Measurements from ENCODE around the gene LMNTD2.

The LMNTD2 gene

DNA sequence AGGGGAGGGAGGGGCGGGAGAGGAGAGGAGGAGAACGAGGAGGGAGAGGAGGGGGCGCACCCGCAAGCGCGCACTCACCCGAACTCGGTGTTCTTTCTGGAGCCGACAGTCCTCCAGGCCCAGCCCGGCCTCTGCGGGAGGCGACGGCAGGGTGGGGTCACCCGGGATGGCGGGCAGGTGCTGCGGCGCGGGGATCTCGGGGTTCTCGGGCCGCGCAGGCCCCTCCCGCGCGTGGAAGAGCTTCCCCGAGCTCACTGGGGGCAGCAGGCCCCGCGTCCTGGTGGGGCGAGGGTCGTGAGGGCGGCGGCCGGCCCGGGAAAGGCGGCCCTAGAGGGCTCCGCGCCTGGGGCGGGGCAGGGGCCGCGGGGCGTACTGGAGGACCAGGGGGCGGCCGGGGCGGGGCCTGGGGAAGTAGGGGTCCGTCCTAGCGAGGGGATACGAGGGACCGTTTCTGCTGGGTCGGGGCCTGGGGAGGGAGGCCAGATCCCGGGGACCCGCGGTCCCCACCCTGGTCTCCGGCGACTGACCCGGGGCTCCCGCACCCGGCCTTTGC, 5.2 kb downstream of the LMNTD2 start:
- FAIRE-seq: no peak
- no peak for DNase-seq (ENCODE audit: insufficient read length, low spot score)

DNA sequence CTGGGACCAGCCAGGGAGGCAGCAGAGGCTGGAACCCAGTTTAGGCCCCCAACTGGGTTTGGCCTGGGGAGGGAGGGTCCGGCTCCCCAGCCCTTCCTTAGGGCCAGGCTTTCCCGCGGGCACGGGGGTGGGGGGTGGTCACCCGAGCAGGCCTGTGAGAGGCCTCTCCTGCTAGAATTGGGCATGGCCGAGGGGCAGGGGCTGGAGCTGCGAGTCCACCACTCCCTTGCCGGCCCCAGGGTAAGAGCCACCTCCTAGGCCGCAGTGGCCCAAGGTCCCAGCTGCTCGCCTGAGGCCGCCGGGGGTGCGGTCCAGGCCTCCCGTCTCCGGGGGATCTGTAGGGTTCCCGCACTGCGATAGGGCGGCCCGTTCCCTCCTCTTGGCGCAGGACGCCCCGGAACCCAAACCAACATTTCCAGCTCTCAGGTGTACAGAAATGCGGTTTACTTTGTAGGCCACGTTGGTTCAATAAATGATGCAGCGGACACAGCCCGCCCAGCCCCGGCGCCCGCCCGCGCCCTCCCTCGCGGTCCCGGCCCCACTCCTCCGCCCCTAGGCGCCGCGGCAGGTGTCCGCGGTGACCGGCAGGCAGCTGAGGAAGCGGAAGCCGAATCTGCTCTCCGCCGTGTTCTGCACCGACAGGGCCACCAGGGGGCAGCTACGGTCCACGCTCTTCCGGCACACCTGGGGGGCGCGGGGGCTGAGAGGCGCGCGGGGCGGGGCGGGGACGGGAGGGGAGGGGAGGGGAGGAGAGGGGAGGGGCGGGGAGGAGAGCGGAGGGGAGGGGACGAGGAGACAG, 5.9 kb downstream of the LMNTD2 start:
- DNase-seq (ENCODE audit: insufficient read length, low spot score) (peak; percentile 95), FAIRE-seq (peak; percentile 40)

DNA sequence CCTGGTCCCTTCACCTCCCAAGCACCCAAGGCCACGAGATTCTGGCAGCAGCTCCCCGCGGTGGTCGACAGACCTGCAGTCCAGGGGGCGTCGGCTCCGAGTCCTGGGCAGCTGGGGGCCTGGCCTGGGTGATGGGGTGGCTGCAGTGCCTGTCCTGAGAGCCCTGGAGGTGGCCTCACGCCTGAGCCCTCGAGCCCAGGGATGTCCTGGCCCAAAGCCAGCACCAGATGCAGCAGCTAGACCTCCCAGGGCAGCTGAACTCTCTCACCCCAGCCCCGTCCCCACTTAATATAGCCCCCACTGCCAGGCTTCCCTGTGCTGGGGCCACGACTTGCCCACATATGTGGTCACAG, 6.6 kb downstream of the LMNTD2 start:
- DNase-seq (ENCODE audit: insufficient read length, low spot score) (no peak), FAIRE-seq (no peak)

DNA sequence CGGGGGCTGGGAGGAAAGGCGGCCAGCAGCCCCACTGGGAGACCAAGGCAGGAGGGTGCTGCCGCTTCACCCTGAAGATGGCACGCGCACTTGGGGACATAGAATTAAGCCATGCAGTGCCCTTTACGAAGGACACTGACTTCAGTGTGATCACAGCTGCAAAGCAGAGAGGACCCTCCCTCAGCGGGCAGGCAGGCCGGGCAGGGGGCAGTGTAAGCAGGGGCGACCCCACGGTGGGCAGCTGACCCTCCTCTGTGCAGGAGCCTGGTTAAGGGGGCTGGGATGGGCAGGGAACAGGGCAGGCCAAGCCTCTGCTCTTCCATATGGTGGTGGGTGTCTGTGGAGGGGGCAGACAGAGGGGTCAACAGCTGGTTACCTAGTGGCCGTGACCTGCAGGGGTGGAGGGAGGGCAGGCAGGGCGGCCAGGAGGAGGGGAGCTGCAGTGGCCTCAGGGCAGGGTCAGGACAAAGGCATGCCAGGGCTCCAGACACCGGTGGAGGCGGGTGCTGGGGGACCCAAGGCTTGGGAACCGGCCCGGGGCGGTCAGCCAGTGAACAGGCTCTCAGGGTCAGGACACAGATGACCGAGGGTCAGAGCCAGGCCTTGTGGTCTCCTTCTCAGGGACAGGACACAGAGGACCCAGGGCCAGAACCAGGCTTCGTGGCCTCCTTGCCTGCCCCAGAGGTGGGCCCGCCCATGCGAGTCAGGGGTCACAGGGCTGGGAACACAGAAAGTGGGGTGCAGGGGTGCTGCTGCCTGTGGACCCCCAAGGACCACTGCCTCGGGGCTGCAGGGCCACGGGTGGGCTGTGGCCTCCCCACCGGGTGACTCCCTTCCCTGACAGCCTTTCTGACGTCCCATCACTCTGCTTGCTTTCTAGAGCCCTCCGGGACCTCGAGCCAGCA, 7.2 kb downstream of the LMNTD2 start:
- no peak for FAIRE-seq

DNA sequence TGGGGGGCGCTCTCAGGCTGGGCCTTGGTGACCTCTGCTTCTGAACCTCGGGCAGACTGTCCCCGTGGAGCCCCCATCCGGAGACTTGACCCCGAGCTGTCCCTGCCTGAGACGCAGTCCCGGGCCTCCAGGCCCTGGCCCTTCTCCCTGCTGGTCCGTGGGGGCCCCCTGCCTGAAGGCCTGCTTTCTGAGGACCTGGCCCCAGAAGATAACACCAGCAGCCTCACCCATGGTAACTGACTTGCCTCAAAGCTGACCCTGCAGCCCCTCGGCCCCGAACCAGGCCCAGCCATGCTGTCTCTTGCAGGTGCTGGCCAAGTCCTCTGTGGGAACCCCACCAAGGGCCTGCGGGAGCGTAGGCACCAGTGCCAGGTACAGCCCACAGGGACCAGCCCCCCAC, 8.9 kb downstream of the LMNTD2 start:
- no peak for FAIRE-seq

More for the DNA sequence above, 7.2 kb downstream of the LMNTD2 start:
- DNase-seq (ENCODE audit: insufficient read length, low spot score): no peak

DNA sequence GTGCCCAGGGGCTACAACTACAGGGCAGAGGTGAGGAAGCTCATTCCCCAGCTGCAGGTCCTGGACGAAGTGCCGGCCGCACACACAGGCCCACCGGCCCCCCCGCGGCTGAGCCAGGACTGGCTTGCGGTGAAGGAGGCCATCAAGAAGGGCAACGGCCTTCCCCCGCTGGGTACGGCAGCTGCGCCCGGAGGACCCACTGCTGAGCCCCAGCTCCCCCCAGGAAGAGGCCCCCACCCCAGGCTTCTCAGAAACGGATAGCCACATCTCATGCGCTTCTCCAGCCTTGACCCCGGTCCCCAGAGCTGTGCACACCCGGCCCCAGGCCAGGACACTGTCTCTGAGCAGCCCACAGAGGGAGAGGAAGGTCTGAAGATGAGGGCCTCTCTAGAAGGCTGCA, 9.4 kb downstream of the LMNTD2 start:
- no peak for FAIRE-seq
- no peak for DNase-seq (ENCODE audit: insufficient read length, low spot score)

More for the DNA sequence above, 8.9 kb downstream of the LMNTD2 start:
- DNase-seq (ENCODE audit: insufficient read length, low spot score): no peak

DNA sequence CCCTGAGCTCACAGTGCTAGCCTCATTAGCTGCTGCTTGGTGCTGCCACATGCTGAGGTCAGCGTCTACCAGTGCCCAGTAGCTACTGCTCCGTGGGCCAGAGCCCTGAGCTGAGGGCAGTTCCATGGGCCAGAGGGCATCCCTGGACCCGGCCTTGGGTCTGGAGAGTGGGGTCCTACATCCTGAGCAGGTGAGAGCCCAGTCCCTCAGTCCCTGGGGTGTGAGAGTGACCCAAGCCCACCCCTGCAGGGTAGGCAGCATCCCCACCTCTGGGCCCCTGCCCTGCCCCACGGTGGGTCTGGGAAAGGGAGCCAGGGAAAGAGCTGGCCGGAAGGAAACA, 9.8 kb downstream of the LMNTD2 start:
- DNase-seq (ENCODE audit: insufficient read length, low spot score): no peak
- FAIRE-seq: no peak

DNA sequence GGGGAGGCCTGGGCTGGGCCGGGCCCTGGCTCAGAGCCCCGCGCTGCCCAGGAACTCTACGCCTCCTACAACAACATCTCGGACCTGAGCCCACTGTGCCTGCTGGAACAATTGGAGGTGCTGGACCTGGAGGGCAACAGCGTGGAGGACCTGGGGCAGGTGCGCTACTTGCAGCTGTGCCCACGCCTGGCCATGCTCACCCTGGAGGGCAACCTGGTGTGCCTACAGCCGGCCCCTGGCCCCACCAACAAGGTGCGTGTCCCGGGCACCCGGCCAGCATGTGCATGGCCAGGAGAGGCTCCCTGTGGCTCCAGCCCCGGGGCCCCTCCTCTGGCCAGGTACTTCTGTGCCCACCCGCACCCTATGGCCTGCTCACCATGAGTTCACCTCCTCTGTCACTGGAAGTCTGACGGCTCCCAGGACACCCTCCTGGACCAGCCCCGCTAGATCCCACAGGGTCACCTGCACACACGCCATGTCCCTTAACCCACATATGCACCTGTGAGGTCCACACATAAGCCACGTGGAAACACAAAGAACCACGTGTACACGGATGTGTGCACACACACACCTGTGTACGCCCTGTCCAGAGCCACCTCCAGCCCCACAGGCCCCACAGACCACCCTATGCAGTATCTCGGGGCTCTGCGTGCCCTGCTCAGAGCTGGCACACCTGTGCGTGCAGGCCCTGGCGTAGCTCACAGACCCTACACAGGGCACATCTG, 10.4 kb downstream of the LMNTD2 start:
- DNase-seq (ENCODE audit: insufficient read length, low spot score): no peak
- no peak for FAIRE-seq

DNA sequence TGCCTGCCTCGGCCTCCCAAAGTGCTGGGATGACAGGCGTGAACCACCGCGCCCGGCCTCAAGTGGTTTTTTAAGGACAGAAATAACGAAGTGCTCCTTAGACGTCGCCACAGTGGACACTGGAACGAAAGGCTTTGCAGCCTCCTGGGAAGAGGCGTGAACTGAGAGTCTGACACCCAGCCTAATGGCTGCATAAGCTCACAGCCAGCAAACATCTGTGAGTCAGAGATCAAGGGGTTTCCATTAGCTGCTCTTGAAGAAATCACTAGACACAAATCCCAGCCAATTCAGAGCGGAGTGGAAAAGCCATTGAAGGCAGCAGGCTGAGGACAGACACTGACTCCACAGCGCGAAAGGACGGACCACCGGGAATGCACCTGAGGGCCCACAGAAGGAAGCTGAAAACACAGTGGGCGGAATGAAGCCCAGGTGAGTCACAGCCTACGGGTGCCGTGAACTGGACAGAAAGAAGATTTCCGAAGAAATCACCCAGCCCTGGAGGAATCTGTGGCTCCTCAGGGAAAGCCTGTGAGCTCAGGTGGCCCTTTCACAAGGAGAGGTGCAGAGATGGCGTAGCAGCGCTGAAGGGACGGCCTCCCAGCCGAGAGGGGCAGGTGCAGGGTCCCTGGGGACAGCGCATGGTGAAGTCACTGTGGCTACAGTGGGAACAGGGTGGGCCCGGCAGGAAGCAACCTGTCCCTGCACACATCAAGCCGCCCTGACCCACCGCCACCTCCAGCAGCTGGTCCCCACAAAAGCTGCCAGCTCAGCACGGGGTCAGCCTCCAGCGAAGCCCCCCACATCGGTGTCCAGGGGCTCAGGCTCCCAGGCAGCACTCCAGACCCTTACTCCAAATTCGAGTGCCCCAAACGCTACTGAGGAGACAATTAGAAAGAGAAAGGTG, 11.6 kb downstream of the LMNTD2 start:
- FAIRE-seq (no peak), DNase-seq (ENCODE audit: insufficient read length, low spot score) (no peak)

DNA sequence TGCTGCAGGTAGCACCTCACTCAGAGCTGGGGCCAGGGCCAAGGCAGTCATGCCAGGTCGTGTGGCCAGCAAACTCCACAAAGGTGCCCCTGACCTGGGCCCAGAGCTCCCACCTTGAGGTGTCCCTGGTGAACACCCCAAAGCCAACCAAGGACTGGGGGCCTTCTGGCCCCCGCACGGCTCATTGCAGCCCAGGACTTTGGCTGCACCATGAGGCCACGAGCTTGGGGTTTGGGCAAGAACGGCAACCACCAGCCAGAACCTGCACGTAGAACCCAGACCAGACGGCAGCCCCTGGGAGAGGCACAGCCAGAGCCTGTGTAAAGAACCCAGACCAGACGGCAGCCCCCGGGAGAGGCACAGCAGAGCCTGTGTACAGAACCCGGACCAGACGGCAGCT, 15.4 kb downstream of the LMNTD2 start:
- FAIRE-seq (no peak), DNase-seq (ENCODE audit: insufficient read length, low spot score) (no peak)

DNA sequence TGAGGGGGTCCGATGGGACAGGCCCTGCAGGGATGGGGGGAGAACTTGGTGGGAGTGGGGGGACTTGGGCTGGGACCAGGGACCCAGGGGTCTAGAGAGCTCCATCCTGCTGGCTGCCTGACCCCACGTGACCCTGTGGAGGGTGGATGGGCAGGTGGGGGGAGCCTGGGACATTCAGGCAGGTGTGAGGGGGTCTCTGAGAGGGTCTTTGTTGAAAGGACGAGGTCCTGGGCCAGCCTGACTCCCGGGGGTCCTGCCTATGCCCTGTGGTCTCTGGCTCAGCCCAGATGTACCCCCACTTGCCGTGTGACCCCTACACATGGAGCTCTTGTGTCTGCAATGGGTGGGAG, 15.7 kb downstream of the LMNTD2 start:
- no peak for FAIRE-seq

DNA sequence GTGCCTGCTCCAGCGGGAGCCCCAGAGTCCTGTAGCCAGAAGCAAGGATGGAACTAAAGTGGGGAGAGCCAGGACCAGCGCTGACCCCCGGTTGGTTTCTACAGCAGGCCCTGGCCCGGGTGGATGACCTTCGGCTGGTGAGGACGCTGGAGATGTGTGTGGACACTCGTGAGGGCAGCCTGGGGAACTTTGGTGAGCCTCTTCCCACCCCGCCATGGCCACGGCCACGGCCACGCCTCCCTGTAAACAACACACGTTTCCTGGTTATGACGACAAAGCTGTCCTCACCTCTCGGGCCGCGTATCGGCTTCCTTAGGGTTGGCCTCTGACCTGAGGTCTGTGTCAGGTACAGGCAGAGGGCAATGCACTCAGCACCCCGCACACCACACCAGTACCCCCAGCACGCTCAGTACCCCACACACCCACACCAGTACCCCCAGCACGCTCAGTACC, 19.1 kb downstream of the LMNTD2 start:
- no peak for DNase-seq (ENCODE audit: insufficient read length, low spot score)
- no peak for FAIRE-seq

More for the DNA sequence above, 15.7 kb downstream of the LMNTD2 start:
- no peak for DNase-seq (ENCODE audit: insufficient read length, low spot score)

DNA sequence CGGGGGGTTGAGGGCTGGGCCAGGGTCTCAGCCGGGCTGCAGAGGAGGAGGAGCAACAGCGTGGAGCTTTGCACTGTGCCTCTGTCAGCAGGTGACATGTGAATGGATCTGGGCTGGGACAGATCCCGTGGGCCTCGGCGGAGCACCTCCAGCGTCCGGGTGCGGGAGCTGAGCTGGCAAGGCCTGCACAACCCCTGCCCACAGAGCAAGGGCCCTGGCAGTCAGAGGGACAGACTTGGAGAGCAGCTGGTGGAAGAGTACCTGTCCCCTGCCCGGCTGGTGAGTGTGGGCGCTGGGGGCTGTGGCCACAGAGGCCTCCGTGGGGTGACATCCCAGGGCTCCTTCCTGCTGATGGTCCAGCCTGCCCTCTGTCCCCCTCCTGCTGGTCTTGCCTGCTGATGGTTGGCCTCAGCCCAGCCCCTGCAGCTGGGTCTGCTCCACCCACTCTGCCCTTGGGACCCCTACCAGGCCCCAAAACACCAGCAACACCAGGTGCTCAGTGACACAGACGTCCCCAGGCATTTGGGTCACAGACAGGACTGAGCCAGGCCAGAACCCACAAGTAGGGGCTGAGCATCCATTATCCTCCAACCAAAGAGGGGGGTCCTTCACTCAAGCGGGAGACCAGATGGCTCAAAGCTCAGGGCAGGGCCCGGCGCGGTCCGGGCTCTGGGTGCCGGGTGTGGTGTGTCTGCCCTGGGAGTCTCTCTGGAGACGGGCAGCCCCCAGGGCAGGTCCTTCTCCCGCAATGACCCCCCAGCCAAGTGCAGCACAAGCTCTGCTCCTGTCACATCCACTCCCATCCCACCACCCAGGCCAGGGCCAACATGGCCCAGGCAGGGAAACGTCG, 19.7 kb downstream of the LMNTD2 start:
- FAIRE-seq (no peak), DNase-seq (ENCODE audit: insufficient read length, low spot score) (no peak)

DNA sequence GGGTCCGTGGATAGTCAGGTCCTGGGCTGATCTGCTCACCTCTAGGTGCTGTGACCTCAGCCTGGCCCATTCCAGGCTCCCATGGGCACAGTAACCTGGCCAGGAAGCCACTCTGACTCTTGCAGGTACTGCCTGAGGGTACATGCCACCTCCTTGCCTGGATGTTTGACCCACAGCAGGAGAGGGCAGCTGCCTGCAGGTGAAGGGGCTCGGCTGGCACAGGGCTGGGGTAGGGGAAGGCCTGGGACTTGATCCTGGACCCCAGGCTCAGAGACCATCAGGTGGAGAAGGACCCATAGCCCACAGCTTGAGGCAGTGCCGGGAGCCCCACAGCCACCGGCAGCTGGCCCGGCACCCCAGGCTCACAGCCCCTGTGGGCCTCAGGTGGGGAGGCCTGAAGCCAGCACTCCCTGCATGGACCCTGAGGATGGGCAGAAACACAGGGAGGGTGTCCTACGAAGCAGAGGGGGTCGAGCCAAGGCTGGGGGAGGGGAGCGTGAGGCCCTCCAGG, 20.5 kb downstream of the LMNTD2 start:
- FAIRE-seq (no peak), DNase-seq (ENCODE audit: insufficient read length, low spot score) (no peak)

DNA sequence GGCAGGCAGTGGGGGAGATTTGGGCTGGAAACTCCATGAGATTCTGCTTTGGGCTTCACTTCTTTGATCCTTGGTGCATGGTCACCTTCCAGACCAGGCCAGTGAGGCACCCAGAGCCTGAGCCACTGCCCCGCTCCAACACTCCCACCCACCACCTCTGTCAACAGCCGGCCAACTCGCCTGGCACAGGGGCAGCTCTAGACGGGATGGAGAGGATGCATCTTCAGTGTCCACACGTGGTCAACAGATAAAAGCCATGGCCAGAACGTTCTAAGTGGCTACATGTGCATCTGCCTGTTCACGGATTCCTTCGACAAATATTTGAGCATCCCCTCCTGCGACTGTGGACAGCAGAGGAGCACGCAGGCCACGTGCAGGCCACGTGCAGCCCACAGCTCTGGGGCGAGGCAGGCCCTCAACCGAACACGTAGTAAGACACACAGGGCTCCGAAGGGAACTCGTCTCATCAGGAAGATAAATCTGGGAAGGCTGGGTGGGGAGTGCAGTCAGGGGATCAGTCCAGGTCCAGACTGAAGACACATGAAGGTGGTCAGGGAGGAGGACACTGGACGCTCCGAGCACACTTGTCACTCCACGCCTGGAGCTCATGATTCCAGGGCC, 22.0 kb downstream of the LMNTD2 start:
- DNase-seq (ENCODE audit: insufficient read length, low spot score) (no peak), FAIRE-seq (no peak)

DNA sequence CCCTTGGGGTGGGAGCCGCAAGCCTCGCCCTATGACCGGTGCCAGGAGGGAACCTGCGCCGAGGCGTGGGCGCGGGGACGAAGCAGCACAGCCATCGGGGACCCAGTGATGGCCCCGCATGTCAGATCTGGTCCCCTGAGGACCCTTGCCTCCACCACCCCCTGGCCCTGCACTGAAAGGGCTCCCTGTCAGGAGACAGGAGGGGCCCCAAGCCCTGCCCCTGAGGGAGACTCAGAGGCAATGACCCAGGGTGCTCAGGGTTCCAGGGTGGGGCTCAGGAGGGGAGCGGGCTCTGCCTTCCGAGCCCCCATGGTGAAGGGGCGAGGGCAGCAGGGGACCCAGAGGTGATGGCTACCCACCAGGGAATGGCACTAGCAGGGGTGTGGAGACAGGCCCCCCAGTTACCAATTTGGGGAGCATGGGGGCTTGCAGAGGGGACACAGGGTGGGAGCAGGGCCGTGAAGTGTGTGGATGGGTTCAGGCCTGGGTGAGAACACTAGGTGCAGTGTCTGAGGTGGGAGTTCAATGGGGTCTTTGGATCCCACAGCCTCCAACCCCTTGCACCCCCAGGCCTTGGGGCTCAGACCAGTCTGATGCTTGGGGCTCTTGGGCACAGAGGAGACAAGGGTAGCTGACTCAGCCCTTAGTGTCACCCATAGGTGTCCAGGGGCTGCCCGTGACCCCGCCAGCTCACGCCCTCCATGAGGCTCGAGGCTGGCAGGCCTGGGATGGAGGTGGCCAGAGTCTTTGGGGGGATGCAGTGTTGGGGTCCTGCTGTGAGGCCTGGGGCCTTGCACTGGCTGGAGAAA, 22.7 kb downstream of the LMNTD2 start:
- no peak for DNase-seq (ENCODE audit: insufficient read length, low spot score)
- no peak for FAIRE-seq

DNA sequence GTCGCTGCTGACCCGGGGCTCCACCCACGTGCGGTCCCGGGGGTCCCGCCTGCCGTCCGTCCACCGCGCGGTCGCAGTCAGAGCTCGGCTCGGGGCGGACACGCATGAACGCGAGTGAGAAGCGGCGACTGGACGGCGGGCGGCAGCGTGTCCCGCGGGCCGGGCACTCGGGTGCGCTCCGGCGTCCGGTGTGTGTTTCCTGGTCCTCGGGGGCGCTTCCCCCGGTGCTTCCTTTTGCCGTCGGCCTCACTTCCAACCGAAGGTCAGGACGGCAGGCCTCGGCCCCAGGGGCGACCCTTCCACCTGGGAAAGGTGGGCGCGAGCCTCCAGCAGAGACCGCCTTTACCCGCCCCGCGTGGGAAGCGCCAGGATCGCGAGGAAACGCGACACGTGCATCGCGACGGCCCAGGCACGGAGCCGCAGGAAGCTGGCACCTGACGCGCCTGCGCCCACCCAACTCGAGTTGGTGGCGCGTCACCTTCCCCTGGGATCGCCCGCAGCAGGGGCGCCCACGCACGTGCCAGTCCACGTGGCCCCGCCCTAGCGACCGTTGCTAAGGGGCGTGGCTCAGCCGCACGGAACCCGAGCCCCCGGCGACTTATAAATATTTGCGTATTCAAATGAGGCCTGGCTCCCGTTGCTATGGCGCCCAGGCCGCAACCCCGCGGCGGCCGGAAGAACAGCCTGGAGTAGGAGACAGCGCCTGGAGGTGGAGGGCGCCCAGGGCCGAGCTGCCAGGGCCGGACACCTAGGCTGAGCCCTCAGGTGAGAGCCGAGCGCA, 23.5 kb downstream of the LMNTD2 start, which contains the start of gene LRRC56:
TSS of gene LRRC56 (plus strand) at position 687 of the 781 bp plus-strand sequence. CDS start 3,158 bp downstream, outside the sequence.
- DNase-seq (ENCODE audit: insufficient read length, low spot score): peak; percentile 99
- peak; percentile 96 for FAIRE-seq
